SU-DHL-6 (cell line): ENCODE data around the gene HASPIN.

ENCODE experiments used
- CTCF ChIP-seq: fragments of 200-600 bp; sonication (generic); IDR thresholded peaks from one replicate; pipeline ENCODE4 v1.5.1; 2017; ENCODE audit warnings: antibody characterized with exemption, mild to moderate bottlenecking, low read length, moderate library complexity; ENCODE audit not compliant: insufficient read depth, poor library complexity, severe bottlenecking
- EZH2phosphoT487 ChIP-seq: fragments of 200-600 bp; sonication (generic), shearing (Covaris generic); conservative IDR thresholded peaks from 2 replicates; pipeline ENCODE4 v1.6.1; 2018; ENCODE audit warnings: mild to moderate bottlenecking, antibody characterized with exemption, low read length, moderate library complexity, mixed read lengths

DNA sequence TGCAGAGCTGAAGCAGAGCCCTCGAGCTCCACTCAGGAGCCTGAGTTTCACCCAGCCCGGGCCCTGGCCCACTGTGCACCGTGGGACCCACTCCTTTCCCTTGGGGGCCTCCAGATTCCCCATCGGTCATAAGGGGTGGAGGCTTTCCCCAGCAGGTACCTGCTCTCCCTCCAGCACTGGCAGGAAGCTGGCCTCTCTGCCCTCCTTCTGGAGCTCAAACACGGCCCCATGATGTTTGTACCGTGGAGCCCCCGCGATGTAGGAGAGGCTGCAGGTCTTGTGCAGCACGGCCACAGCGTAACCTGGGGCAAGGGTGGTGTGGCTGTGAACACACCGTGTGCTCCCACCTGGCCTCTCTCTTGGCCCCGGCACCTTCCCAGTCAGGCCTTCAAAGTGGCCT lies 29.9 kb downstream of the HASPIN start:
- no peak for TF ChIP-seq CTCF
- TF ChIP-seq EZH2phosphoT487 = no peak
